Head of caudate nucleus (tissue), 42 donors: ENCODE results near the gene WASHC2C.
"Not testable (repeated sequence)": the region's sequence is repeated elsewhere in the genome, so short reads cannot be mapped to it uniquely, and the experiment has no call there.

Experiments used
- DNase-seq, 42 donors: peaks; one replicate each; pipeline versions ENCODE4 v3.0.0 to v3.0.0-alpha.2; 2020 to 2021; ENCODE audit warnings: mixed read lengths in 7 of 42
- intact Hi-C: fragments of 100-400 bp; cut with DNase I; formaldehyde crosslinking; loops from one replicate; pipeline ENCODE4 v1.15.0; 2022

The WASHC2C gene, protein sequence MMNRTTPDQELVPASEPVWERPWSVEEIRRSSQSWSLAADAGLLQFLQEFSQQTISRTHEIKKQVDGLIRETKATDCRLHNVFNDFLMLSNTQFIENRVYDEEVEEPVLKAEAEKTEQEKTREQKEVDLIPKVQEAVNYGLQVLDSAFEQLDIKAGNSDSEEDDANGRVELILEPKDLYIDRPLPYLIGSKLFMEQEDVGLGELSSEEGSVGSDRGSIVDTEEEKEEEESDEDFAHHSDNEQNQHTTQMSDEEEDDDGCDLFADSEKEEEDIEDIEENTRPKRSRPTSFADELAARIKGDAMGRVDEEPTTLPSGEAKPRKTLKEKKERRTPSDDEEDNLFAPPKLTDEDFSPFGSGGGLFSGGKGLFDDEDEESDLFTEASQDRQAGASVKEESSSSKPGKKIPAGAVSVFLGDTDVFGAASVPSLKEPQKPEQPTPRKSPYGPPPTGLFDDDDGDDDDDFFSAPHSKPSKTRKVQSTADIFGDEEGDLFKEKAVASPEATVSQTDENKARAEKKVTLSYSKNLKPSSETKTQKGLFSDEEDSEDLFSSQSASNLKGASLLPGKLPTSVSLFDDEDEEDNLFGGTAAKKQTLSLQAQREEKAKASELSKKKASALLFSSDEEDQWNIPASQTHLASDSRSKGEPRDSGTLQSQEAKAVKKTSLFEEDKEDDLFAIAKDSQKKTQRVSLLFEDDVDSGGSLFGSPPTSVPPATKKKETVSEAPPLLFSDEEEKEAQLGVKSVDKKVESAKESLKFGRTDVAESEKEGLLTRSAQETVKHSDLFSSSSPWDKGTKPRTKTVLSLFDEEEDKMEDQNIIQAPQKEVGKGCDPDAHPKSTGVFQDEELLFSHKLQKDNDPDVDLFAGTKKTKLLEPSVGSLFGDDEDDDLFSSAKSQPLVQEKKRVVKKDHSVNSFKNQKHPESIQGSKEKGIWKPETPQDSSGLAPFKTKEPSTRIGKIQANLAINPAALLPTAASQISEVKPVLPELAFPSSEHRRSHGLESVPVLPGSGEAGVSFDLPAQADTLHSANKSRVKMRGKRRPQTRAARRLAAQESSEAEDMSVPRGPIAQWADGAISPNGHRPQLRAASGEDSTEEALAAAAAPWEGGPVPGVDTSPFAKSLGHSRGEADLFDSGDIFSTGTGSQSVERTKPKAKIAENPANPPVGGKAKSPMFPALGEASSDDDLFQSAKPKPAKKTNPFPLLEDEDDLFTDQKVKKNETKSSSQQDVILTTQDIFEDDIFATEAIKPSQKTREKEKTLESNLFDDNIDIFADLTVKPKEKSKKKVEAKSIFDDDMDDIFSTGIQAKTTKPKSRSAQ (N-terminal part only)

GRCh38 chr10:45726703-45727420 lies at the start of gene WASHC2C:
WASHC2C (plus strand) TSS chr10:45727266; CDS start chr10:45727318, 52 bp downstream.
- intact Hi-C loops, result not testable (repeated sequence)
- peak; percentile 57 to 97 (median 91) for DNase-seq

DNA sequence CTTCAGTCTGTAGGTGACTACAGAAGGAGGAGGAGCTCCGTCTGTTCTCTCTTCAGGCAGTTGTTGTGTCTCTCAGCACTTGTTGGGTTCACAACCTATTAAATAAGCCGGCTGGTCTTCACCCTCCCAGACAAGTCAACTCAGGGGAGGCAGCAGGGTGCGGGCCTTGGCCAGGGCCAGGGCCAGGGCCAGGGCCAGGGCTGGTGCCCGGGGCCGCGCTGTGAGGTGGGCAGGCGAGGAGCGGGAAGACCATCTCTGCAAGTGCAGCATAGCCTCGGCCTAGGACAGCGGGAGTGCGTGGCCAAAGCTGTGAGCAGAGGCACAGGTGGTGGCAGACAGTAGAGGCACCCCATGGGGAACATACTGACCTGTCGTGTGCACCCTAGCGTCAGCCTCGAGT lies 48.6 kb upstream of the WASHC2C start:
- DNase-seq, intact Hi-C loops: not testable (repeated sequence)

DNA sequence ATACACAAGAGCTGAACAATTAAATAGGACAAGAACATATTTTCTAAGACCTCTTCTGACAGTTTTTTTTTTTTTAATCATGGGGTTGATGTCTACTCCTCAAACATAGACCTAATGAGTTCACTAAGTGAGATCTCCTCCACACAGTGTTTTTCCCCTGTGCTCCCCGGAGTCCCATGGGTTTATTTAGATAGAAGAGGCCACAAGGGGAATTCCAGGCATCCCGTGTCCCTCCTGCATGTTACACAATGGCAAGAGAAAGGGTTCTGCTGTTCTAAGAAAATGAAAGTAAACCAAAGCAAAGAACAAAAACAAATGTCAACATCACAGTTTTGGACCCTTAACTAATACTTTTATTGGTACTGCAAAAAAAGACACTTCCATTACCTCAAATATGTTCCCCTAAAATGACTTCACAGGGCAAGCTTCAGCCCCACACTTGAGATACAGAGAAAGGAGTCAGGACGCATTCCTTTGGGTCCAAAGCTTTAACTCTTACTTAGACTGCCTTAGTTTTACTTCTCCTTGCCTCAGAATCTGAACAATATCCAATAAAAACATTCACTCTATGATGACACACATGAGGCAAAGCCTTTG lies 16.8 kb upstream of the WASHC2C start:
- DNase-seq, intact Hi-C loops: not testable (repeated sequence)

- not testable (repeated sequence) for DNase-seq
Observed at GRCh38 chr10:45711223-45711622, 15.8 kb upstream of the WASHC2C start.

GRCh38 chr10:45717053-45717452 lies 10.0 kb upstream of the WASHC2C start:
- DNase-seq, intact Hi-C loops: not testable (repeated sequence)

More at GRCh38 chr10:45711223-45711622, 15.8 kb upstream of the WASHC2C start:
- intact Hi-C loops, result not testable (repeated sequence)

DNA sequence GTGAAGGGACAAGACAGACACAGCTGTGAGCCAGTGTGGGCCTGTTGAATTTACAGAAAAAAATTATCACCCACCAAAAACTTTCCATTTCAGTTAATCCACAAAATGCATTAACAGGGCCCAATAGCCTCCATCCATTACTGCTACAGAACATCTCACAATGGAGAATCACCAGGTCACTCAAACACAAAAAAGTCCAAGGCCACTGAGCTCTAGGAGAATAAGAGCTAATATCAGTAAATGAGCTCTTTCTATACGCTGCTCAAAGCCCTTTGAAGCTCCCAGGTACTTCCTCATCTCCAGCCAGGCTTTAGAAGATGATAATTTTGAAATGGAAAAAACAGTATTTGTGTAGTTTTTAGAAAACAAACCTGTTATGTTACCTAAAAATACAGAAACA lies 9.4 kb upstream of the WASHC2C start:
- intact Hi-C loops, DNase-seq: not testable (repeated sequence)

DNA sequence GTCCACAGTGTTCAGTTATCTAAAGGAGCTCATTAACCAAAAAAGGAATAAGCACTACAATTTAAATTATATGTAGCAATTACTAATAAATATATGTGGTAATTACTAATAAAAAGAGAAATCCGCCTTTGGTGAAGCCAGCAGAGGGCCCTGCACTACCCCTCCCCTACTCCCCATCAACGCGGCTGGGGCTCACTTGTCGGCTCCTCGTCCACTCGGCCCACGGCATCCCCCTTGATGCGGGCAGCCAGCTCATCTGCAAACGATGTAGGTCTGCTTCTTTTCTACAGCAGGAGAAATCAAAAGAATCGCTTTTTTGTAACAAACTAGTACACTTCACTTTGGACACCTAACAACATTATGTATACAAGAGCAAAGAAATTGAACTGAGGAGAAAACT lies 5.6 kb upstream of the WASHC2C start:
- intact Hi-C loops, DNase-seq: not testable (repeated sequence)

- intact Hi-C loops, DNase-seq: not testable (repeated sequence)
Observed at GRCh38 chr10:45723851-45724250, 3.2 kb upstream of the WASHC2C start.

- intact Hi-C loops, DNase-seq: not testable (repeated sequence)
Observed at GRCh38 chr10:45727421-45727965, 427 bp downstream of the WASHC2C start.

- intact Hi-C loops, DNase-seq: not testable (repeated sequence)
Observed at GRCh38 chr10:45734449-45734848, 7.4 kb downstream of the WASHC2C start.

DNA sequence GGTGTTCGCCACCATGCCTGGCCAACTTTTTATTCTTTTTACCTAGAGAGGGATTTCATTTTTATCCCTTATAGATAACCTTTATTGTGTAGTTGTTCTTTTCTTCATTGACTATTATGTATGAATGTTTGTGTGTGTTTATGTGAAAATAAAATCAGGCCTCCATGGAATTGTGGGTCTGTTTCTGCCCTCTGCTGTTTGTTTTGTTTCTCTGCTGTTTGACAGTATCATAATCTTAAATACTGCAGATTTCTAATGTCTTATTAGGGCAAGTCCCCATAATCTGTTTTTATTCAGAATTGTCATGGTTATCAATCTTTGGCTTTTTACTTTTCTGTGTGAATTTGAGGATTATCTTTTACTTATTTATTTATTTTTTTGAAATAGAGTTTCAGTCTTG lies 7.8 kb downstream of the WASHC2C start:
- DNase-seq, result peak in 1 of 42 donors; percentile 9
- intact Hi-C loops, result not testable (repeated sequence)

DNA sequence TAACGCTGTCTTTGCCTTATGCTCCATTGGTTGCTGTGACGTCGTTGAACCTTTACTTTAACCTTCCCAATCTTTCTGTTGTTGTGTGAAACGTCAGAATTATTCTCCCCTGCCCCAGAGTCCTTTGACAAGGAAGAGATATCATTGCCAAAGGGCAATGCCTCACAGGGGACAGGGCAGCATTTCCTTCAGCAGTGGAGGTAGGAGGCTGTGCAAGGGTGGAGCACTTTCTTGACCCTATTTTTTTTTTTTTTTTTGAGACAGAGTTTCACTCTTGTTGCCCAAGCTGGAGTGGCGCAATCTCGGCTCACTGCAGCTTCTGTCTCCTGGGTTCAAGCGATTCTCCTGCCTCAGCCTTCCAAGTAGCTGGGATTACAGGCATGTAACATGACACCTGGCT lies 14.5 kb downstream of the WASHC2C start:
- intact Hi-C loops, result not testable (repeated sequence)

DNA sequence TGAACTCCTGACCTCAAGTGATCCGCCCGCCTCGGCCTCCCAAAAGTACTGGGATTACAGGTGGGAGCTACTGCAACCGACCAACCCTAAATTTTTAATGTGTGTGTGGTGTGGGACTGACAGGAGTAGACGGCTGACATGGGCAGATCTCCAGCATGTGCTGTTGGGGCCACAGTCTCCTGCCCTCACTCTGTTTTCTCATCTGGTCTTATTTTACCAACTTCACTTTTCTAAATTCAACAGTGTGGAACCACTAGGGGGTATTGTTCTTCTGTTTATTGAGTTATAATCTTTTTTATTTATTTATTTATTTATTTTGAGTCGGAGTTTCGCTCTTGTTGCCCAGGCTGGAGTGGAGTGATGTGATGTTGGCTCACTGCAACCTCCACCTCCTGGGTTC lies 14.9 kb downstream of the WASHC2C start:
- DNase-seq, intact Hi-C loops: not testable (repeated sequence)

More for the DNA sequence above, 14.5 kb downstream of the WASHC2C start:
- not testable (repeated sequence) for DNase-seq

DNA sequence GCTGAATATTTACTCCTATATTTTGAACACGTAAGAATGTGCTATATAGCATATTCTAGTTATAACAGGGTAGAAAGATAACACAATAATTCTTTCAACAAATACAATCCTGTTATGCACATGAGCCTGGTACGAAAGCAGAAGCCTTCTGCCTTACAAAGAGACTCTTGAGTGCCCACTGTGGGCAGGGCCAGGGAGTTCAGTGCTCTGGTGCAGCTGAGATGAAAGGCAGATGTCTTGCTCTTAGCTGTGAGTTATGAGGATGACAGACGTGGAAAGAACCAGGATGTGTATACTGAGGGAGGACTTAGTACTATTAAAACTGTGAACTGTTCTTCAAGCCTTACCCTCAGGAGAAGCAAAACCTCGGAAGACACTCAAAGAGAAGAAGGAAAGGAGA lies 24.1 kb downstream of the WASHC2C start:
- DNase-seq, intact Hi-C loops: not testable (repeated sequence)

DNA sequence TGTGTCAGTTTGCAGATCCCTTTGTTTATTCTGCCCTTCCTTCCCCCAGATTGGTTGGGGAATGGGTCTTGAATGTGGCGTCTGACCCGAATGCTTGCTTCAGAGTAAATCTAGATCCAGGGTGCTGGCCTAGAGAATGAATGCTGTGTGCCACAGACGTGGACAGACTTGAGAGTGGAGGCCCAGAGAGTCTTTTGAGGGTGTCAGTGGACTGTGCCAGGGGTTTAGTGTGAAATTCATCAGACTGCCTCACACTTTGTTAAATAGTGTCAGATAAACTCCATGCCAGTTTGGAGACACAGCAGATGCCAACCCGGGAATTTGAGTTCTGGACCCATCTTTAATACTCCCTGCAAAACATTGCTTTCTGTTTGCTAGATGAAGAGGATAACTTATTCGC lies 25.1 kb downstream of the WASHC2C start:
- intact Hi-C loops, DNase-seq: not testable (repeated sequence)

- DNase-seq, intact Hi-C loops: not testable (repeated sequence)
Observed at GRCh38 chr10:45753979-45754495, 27.0 kb downstream of the WASHC2C start.

- DNase-seq, intact Hi-C loops: not testable (repeated sequence)
Observed at GRCh38 chr10:45755083-45755482, 28.0 kb downstream of the WASHC2C start.
